ENCODE data around the gene SH3D19. TPM values are rescaled to one million over a fixed set of nuclear protein-coding genes. Genes with fewer than 3 reads are reported as not detected.

Gene SH3D19
- total RNA-seq, 2 donors from 2014 or later, result 94.8 to 143 TPM

GRCh38 chr4:151340751-151341385 is 15.5 kb upstream of the SH3D19 start:
- Histone ChIP-seq H3K9me3 (no peaks in the 10 kb centered on the region), H3K36me3 (no peaks in the 10 kb centered on the region), H3K4me3 (no peak overlapping the region), H3K4me1 (ENCODE audit: control insufficient read depth in 1 of 2, low read depth in 2 of 2) (no peaks in the 10 kb centered on the region), H3K27ac (no peak overlapping the region), H3K27me3 (replicated peaks; ENCODE audit: insufficient read depth) (no peaks in the 10 kb centered on the region)
- DNase-seq (ENCODE audit: low spot score) (no peak), ATAC-seq (ENCODE audit: insufficient number of reproducible peaks, low FRiP score, low read depth) (no peak)
- no peak for TF ChIP-seq CTCF (IDR thresholded peaks at IDR 0.05)

- Histone ChIP-seq H3K27me3 (replicated peaks; ENCODE audit: insufficient read depth) (no peaks in the 10 kb centered on the region), H3K36me3 (no peaks in the 10 kb centered on the region), H3K4me3 (no peak overlapping the region), H3K4me1 (ENCODE audit: control insufficient read depth in 1 of 2, low read depth in 2 of 2) (no peaks in the 10 kb centered on the region), H3K9me3 (no peaks in the 10 kb centered on the region), H3K27ac (no peak overlapping the region)
- DNase-seq (ENCODE audit: low spot score) (no peak), ATAC-seq (ENCODE audit: insufficient number of reproducible peaks, low FRiP score, low read depth) (no peak)
- no peak for TF ChIP-seq CTCF (IDR thresholded peaks at IDR 0.05)
These were observed 14.1 kb upstream of the SH3D19 start for GRCh38 chr4:151339467-151339866.

GRCh38 chr4:151331276-151332042 is 6.1 kb upstream of the SH3D19 start:
- Histone ChIP-seq H3K4me1 (ENCODE audit: control insufficient read depth in 1 of 2, low read depth in 2 of 2) (no peaks in the 10 kb centered on the region), H3K27me3 (replicated peaks; ENCODE audit: insufficient read depth) (no peaks in the 10 kb centered on the region), H3K27ac (no peak overlapping the region), H3K9me3 (no peaks in the 10 kb centered on the region), H3K4me3 (no peak overlapping the region), H3K36me3 (no peaks in the 10 kb centered on the region)
- TF ChIP-seq CTCF (IDR thresholded peaks at IDR 0.05), result no peak
- DNase-seq (ENCODE audit: low spot score) (no peak), ATAC-seq (ENCODE audit: insufficient number of reproducible peaks, low FRiP score, low read depth) (no peak)

- H3K9me3 ChIP-seq, result no peaks in the 10 kb centered on the region
- no peak overlapping the region for H3K27ac ChIP-seq
- no peak for TF ChIP-seq CTCF (IDR thresholded peaks at IDR 0.05)
- DNase-seq (ENCODE audit: low spot score) (no peak), ATAC-seq (ENCODE audit: insufficient number of reproducible peaks, low FRiP score, low read depth) (no peak)
- no peaks in the 10 kb centered on the region for H3K27me3 ChIP-seq (replicated peaks; ENCODE audit: insufficient read depth)
- H3K4me3 ChIP-seq, result no peak overlapping the region
- H3K4me1 ChIP-seq (ENCODE audit: control insufficient read depth in 1 of 2, low read depth in 2 of 2), result peaks cover 0 to 4% of the 10 kb centered on the region in 2 donors
- no peaks in the 10 kb centered on the region for H3K36me3 ChIP-seq
These were observed 4.0 kb upstream of the SH3D19 start for GRCh38 chr4:151329217-151330007.

DNA sequence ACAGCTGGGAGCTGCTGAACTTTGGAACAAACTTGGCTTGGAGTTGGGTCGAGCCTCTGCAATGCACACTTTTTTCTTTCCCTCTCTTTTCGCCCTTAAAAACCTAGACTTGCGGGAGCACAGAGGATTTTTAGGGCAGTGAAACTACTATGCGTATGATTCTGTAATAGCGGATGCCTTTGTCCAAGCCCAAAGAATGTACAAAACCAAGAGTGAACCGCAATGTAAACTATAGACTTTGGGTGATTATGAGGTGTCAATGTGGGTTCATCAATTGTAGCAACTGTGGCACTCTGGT is 493 bp upstream of the SH3D19 start:
- Histone ChIP-seq H3K27ac (peak overlapping the region; percentile 89 to 93), H3K4me1 (ENCODE audit: control insufficient read depth in 1 of 2, low read depth in 2 of 2) (peaks cover 3 to 30% of the 10 kb centered on the region in 2 donors), H3K9me3 (no peaks in the 10 kb centered on the region), H3K27me3 (replicated peaks; ENCODE audit: insufficient read depth) (no peaks in the 10 kb centered on the region), H3K4me3 (peak overlapping the region; percentile 90), H3K36me3 (no peaks in the 10 kb centered on the region)
- DNase-seq (ENCODE audit: low spot score), result no peak
- no peak for TF ChIP-seq CTCF (IDR thresholded peaks at IDR 0.05)
- no peak for ATAC-seq (ENCODE audit: insufficient number of reproducible peaks, low FRiP score, low read depth)

All from thoracic aorta (tissue), 2 donors.